Measurements from ENCODE around the gene COL24A1.

COL24A1 gene

DNA sequence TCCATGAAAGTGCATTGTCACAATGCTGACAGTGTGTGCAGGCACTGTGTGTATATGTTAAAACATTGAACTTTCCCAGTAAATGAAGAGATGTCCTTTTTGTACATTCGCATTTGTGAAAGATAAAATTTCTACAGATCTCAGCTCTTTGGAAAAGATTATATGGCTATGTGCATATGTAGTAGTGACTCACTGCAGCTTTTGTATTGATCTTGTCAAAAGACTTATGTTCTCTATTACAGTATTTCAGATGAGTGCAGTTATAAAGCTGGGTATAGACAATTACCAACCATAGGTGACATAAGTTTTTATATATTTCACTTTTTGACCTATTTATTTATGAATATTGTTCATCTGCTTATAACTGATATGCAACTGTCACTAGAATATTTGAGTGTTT, 212.6 kb downstream of the COL24A1 start:
- no peaks in the 10 kb centered on the region for H3F3A ChIP-seq (ENCODE audit: control insufficient read depth, insufficient read depth)
- no peaks in the 10 kb centered on the region for H3K27me3 ChIP-seq (ENCODE audit: control insufficient read depth, low read length)
- no peak overlapping the region for H3K4me3 ChIP-seq (ENCODE audit: low read length)
- no peaks in the 10 kb centered on the region for H3K9me2 ChIP-seq (replicated peaks; ENCODE audit: control insufficient read depth, low read length)
- H3K9me3 ChIP-seq (ENCODE audit: control insufficient read depth, insufficient read depth, low read length) = no peaks in the 10 kb centered on the region
- no peaks in the 10 kb centered on the region for H4K20me1 ChIP-seq (ENCODE audit: control insufficient read depth, insufficient read depth, low read depth, low read length)
- TF ChIP-seq, protein P1, sequence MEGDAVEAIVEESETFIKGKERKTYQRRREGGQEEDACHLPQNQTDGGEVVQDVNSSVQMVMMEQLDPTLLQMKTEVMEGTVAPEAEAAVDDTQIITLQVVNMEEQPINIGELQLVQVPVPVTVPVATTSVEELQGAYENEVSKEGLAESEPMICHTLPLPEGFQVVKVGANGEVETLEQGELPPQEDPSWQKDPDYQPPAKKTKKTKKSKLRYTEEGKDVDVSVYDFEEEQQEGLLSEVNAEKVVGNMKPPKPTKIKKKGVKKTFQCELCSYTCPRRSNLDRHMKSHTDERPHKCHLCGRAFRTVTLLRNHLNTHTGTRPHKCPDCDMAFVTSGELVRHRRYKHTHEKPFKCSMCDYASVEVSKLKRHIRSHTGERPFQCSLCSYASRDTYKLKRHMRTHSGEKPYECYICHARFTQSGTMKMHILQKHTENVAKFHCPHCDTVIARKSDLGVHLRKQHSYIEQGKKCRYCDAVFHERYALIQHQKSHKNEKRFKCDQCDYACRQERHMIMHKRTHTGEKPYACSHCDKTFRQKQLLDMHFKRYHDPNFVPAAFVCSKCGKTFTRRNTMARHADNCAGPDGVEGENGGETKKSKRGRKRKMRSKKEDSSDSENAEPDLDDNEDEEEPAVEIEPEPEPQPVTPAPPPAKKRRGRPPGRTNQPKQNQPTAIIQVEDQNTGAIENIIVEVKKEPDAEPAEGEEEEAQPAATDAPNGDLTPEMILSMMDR (IDR thresholded peaks at IDR 0.05; ENCODE audit: low read depth, low read length, poor library complexity, severe bottlenecking) = no peak
- TF ChIP-seq EZH2phosphoT487 (IDR thresholded peaks at IDR 0.05; ENCODE audit: borderline replicate concordance, low read length) = no peak
- H3K36me3 ChIP-seq (ENCODE audit: control insufficient read depth, low read length) = no peaks in the 10 kb centered on the region
- no peak overlapping the region for H3K4me2 ChIP-seq (ENCODE audit: low read length)
- no peak overlapping the region for H3K27ac ChIP-seq (ENCODE audit: low read depth, low read length)
- no peaks in the 10 kb centered on the region for H3K4me1 ChIP-seq (ENCODE audit: control insufficient read depth, low read length)
- H3K79me2 ChIP-seq (ENCODE audit: control insufficient read depth, low read length) = no peaks in the 10 kb centered on the region

DNA sequence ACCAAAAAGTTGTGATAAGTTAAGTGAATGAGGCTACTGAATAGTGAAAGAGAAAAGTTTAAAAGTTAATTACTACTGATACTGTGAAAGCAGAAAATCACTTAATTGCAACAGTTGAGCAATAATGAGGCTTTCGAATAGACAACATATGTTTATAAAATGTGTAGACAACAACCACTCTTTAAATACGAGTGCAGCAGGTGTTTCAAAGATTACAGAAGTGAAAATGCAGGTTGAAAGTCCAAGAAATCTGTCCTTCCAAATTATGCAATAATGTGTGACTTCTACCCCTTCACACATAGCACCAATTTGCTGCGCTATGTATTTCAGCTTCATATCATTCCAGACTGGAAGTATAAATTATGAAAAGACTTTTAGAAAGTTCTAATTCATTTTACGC, 213.0 kb downstream of the COL24A1 start:
- Histone ChIP-seq H3K9me2 (replicated peaks; ENCODE audit: control insufficient read depth, low read length) (no peaks in the 10 kb centered on the region), H4K20me1 (ENCODE audit: control insufficient read depth, insufficient read depth, low read depth, low read length) (no peaks in the 10 kb centered on the region), H3K4me1 (ENCODE audit: control insufficient read depth, low read length) (no peaks in the 10 kb centered on the region), H3K9me3 (ENCODE audit: control insufficient read depth, insufficient read depth, low read length) (no peaks in the 10 kb centered on the region), H3K4me2 (ENCODE audit: low read length) (no peak overlapping the region), H3K79me2 (ENCODE audit: control insufficient read depth, low read length) (no peaks in the 10 kb centered on the region), H3K4me3 (ENCODE audit: low read length) (no peak overlapping the region), H3F3A (ENCODE audit: control insufficient read depth, insufficient read depth) (no peaks in the 10 kb centered on the region), H3K36me3 (ENCODE audit: control insufficient read depth, low read length) (no peaks in the 10 kb centered on the region), H3K27me3 (ENCODE audit: control insufficient read depth, low read length) (no peaks in the 10 kb centered on the region), H3K27ac (ENCODE audit: low read depth, low read length) (no peak overlapping the region)
- TF ChIP-seq, protein P1 (IDR thresholded peaks at IDR 0.05; ENCODE audit: low read depth, low read length, poor library complexity, severe bottlenecking) = no peak
- no peak for TF ChIP-seq EZH2phosphoT487 (IDR thresholded peaks at IDR 0.05; ENCODE audit: borderline replicate concordance, low read length)

DNA sequence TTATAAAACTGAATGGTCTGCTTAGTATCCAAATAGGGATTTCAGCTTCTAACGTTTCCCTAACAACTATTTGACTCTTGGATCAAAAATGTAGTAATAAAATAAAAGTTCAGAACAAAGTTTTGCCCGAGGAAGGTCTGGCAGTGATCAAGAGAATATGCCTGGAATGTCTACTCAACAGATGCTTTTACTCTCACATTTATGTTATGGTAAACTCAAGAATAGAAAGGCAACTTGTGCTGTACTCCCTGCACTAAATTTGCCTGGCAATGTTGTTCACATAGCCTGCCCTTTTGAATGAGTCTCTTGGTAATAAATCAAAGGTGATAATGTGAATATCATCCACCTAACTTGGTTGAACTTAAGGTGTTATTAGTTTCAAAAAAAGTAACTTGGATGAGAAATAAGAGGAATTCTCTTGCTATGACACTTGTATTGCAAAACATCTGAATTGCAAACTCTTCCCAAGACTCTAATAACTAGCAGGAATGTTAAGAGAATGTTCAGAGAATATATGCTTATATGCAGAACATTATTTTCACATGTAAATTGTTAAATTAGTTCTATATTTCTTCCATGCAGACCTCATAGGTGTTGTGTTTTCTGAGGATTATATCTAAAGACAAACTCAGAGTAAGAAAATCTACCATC, 215.8 kb downstream of the COL24A1 start:
- no peaks in the 10 kb centered on the region for H3K79me2 ChIP-seq (ENCODE audit: control insufficient read depth, low read length)
- no peaks in the 10 kb centered on the region for H3K36me3 ChIP-seq (ENCODE audit: control insufficient read depth, low read length)
- H3K27ac ChIP-seq (ENCODE audit: low read depth, low read length) = no peak overlapping the region
- no peak for TF ChIP-seq EZH2phosphoT487 (IDR thresholded peaks at IDR 0.05; ENCODE audit: borderline replicate concordance, low read length)
- TF ChIP-seq, protein P1 (IDR thresholded peaks at IDR 0.05; ENCODE audit: low read depth, low read length, poor library complexity, severe bottlenecking) = no peak
- no peaks in the 10 kb centered on the region for H3F3A ChIP-seq (ENCODE audit: control insufficient read depth, insufficient read depth)
- no peaks in the 10 kb centered on the region for H3K4me1 ChIP-seq (ENCODE audit: control insufficient read depth, low read length)
- no peaks in the 10 kb centered on the region for H3K9me3 ChIP-seq (ENCODE audit: control insufficient read depth, insufficient read depth, low read length)
- no peak overlapping the region for H3K4me2 ChIP-seq (ENCODE audit: low read length)
- H3K4me3 ChIP-seq (ENCODE audit: low read length) = no peak overlapping the region
- no peaks in the 10 kb centered on the region for H4K20me1 ChIP-seq (ENCODE audit: control insufficient read depth, insufficient read depth, low read depth, low read length)
- no peaks in the 10 kb centered on the region for H3K9me2 ChIP-seq (replicated peaks; ENCODE audit: control insufficient read depth, low read length)
- H3K27me3 ChIP-seq (ENCODE audit: control insufficient read depth, low read length) = no peaks in the 10 kb centered on the region

Data from DOHH2 (cell line).